ENCODE measurements around the gene KLF13. TPM values are rescaled to one million over a fixed set of nuclear protein-coding genes. Genes with fewer than 3 reads are reported as not detected.

KLF13 gene
- total RNA-seq, 1 donor from 2014 or later = 30.9 TPM

DNA sequence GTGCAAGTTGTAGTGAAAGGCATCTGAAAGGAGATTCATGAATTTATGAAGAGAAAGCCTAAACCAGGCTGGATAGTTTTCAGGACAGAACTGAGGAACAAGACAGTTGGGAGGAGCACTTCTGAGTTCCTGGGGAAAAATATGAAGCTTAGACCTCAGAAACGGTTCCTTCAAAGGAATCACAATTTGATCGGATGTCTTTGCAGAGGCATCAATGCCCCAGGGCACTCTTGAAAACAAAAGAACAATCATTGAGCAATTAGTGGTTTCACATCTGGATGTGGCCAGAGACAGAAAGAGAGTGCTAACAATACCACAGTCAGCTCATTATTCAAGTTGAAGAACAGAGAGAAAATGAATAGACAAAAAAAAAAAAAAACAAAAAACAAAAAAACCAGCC is 86.2 kb downstream of the KLF13 start:
- DNase-seq (ENCODE audit: extremely low spot score in 2 of 2) = no peak
- intact Hi-C loops (cut with DNase I) = no loop called here
- H3K27ac ChIP-seq = no peak overlapping the region
- H3K4me3 ChIP-seq = no peak overlapping the region
- TF ChIP-seq POLR2AphosphoS5 (IDR thresholded peaks at IDR 0.05; ENCODE audit: insufficient read depth in 1 of 2, low read depth in 1 of 2) = no peak
- TF ChIP-seq, protein P1, sequence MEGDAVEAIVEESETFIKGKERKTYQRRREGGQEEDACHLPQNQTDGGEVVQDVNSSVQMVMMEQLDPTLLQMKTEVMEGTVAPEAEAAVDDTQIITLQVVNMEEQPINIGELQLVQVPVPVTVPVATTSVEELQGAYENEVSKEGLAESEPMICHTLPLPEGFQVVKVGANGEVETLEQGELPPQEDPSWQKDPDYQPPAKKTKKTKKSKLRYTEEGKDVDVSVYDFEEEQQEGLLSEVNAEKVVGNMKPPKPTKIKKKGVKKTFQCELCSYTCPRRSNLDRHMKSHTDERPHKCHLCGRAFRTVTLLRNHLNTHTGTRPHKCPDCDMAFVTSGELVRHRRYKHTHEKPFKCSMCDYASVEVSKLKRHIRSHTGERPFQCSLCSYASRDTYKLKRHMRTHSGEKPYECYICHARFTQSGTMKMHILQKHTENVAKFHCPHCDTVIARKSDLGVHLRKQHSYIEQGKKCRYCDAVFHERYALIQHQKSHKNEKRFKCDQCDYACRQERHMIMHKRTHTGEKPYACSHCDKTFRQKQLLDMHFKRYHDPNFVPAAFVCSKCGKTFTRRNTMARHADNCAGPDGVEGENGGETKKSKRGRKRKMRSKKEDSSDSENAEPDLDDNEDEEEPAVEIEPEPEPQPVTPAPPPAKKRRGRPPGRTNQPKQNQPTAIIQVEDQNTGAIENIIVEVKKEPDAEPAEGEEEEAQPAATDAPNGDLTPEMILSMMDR (IDR thresholded peaks at IDR 0.05) = no peak
- H3K27me3 ChIP-seq = no peaks in the 10 kb centered on the region
- no peaks in the 10 kb centered on the region for H3K4me1 ChIP-seq
- H3K9me3 ChIP-seq = peaks cover 3% of the 10 kb centered on the region
- H3K36me3 ChIP-seq = no peaks in the 10 kb centered on the region

GRCh38 chr15:31415201-31415600 is 88.6 kb downstream of the KLF13 start:
- H3K27ac ChIP-seq = no peak overlapping the region
- intact Hi-C loops (cut with DNase I) = no loop called here
- no peak for DNase-seq (ENCODE audit: extremely low spot score in 2 of 2)
- no peak overlapping the region for H3K4me3 ChIP-seq
- H3K36me3 ChIP-seq = no peaks in the 10 kb centered on the region
- no peaks in the 10 kb centered on the region for H3K9me3 ChIP-seq
- TF ChIP-seq, protein P1 (IDR thresholded peaks at IDR 0.05) = no peak
- TF ChIP-seq POLR2AphosphoS5 (IDR thresholded peaks at IDR 0.05; ENCODE audit: insufficient read depth in 1 of 2, low read depth in 1 of 2) (no peak), POLR2A (IDR thresholded peaks at IDR 0.05) (no peak)
- no peaks in the 10 kb centered on the region for H3K4me1 ChIP-seq
- H3K27me3 ChIP-seq = no peaks in the 10 kb centered on the region

- H3K27ac ChIP-seq = no peak overlapping the region
These were observed 93.2 kb downstream of the KLF13 start for GRCh38 chr15:31419820-31420219.

DNA sequence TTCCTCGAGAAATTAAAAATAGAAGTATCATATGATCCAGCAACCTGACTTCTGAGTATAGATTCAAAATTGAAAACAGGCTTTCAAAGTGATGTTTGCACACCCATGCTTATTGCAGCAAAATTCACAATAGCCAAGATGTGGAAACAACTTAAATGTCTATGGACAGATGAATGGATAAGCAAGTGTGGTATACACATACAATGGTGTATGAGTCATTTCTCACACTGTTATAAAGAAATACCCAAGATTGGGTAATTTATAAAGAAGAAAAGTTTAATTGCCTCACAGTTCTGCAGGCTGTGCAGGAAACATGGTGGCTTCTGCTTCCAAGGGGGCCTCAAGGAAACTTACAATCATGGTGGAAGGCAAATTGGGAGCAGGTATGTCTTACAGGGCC is 100.8 kb downstream of the KLF13 start:
- Histone ChIP-seq H3K4me3 (no peak overlapping the region), H3K4me1 (no peaks in the 10 kb centered on the region), H3K36me3 (no peaks in the 10 kb centered on the region), H3K9me3 (peaks cover 6% of the 10 kb centered on the region), H3K27ac (no peak overlapping the region), H3K27me3 (no peaks in the 10 kb centered on the region)
- intact Hi-C loops (cut with DNase I) = no loop called here
- DNase-seq (ENCODE audit: extremely low spot score in 2 of 2) = no peak
- TF ChIP-seq POLR2AphosphoS5 (IDR thresholded peaks at IDR 0.05; ENCODE audit: insufficient read depth in 1 of 2, low read depth in 1 of 2) = no peak
- TF ChIP-seq, protein P1 (IDR thresholded peaks at IDR 0.05) = no peak
- no peak for TF ChIP-seq POLR2A (IDR thresholded peaks at IDR 0.05)

More at GRCh38 chr15:31419820-31420219, 93.2 kb downstream of the KLF13 start:
- DNase-seq (ENCODE audit: extremely low spot score in 2 of 2) = no peak
- Histone ChIP-seq H3K4me1 (no peaks in the 10 kb centered on the region), H3K9me3 (peaks cover 6% of the 10 kb centered on the region), H3K4me3 (no peak overlapping the region), H3K27me3 (no peaks in the 10 kb centered on the region), H3K36me3 (no peaks in the 10 kb centered on the region)
- TF ChIP-seq, protein P1 (IDR thresholded peaks at IDR 0.05) = no peak
- TF ChIP-seq POLR2A (IDR thresholded peaks at IDR 0.05) (no peak), POLR2AphosphoS5 (IDR thresholded peaks at IDR 0.05; ENCODE audit: insufficient read depth in 1 of 2, low read depth in 1 of 2) (no peak)
- intact Hi-C loops (cut with DNase I) = no loop called here

Other genes with a start within 250 kb of the KLF13 start
- not detected for gene TRPM1, start 225.1 kb upstream of the KLF13 start, total RNA-seq

All from vagina (tissue), 2 donors.